ENCODE results near the gene MCRS1.

GRCh38 chr12:49562831-49563230, 5.1 kb downstream of the MCRS1 start:
- TF ChIP-seq, protein P1, sequence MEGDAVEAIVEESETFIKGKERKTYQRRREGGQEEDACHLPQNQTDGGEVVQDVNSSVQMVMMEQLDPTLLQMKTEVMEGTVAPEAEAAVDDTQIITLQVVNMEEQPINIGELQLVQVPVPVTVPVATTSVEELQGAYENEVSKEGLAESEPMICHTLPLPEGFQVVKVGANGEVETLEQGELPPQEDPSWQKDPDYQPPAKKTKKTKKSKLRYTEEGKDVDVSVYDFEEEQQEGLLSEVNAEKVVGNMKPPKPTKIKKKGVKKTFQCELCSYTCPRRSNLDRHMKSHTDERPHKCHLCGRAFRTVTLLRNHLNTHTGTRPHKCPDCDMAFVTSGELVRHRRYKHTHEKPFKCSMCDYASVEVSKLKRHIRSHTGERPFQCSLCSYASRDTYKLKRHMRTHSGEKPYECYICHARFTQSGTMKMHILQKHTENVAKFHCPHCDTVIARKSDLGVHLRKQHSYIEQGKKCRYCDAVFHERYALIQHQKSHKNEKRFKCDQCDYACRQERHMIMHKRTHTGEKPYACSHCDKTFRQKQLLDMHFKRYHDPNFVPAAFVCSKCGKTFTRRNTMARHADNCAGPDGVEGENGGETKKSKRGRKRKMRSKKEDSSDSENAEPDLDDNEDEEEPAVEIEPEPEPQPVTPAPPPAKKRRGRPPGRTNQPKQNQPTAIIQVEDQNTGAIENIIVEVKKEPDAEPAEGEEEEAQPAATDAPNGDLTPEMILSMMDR (IDR thresholded peaks at IDR 0.05), result no peak
- TF ChIP-seq POLR2AphosphoS5 (IDR thresholded peaks at IDR 0.05) (no peak), POLR2A (IDR thresholded peaks at IDR 0.05) (no peak)
